MG63 (cell line): ENCODE results near the gene C16orf89. TPM values are rescaled to one million over a fixed set of nuclear protein-coding genes. Genes with fewer than 3 reads are reported as not detected.
"Not testable (repeated sequence)": the region's sequence is repeated elsewhere in the genome, so short reads cannot be mapped to it uniquely, and the experiment has no call there.

Experiments used
- DNase-seq: peaks from one replicate; pipeline ENCODE4 v3.0.0-alpha.2; 2020
- H3K27me3 ChIP-seq: fragments of 250-450 bp; sonication (Bioruptor Pico); 2 replicates; pipeline ENCODE4 v1.5.1; 2020; ENCODE audit warnings: mild to moderate bottlenecking, moderate library complexity
- H3K36me3 ChIP-seq: fragments of 250-450 bp; sonication (Bioruptor Pico); 2 replicates; pipeline ENCODE4 v1.5.1; 2020; ENCODE audit warnings: mild to moderate bottlenecking, moderate library complexity
- H3K4me3 ChIP-seq: fragments of 250-450 bp; sonication (Bioruptor Pico); 2 replicates; pipeline ENCODE4 v1.5.1; 2020; ENCODE audit warnings: mild to moderate bottlenecking, moderate library complexity
- H3K9me3 ChIP-seq: fragments of 250-450 bp; sonication (Bioruptor Pico); 2 replicates; pipeline ENCODE4 v1.5.1; 2020; ENCODE audit warnings: mild to moderate bottlenecking, moderate library complexity
- total RNA-seq: library from RNA; depleted of rRNA; stranded (reverse); fragments of >200 nt; shearing (Covaris generic); gene quantifications from 2 replicates; pipeline ENCODE4 v1.2.3, GENCODE V29; 2014; ENCODE audit warnings: low replicate concordance

Gene C16orf89
- total RNA-seq, 1 experiment from 2014 or later: not detected

- H3K27me3 ChIP-seq: peaks cover 4% of the 10 kb centered on the region
- no peak overlapping the region for H3K4me3 ChIP-seq
- no peaks in the 10 kb centered on the region for H3K36me3 ChIP-seq
- no peaks in the 10 kb centered on the region; the same call in 1 of the 2 replicates for H3K9me3 ChIP-seq
- DNase-seq: no peak
Measured at GRCh38 chr16:5045499-5046115, 20.1 kb downstream of the C16orf89 start.

GRCh38 chr16:5044581-5044980 lies 21.2 kb downstream of the C16orf89 start:
- not testable (repeated sequence) for H3K9me3 ChIP-seq, H3K4me3 ChIP-seq, H3K27me3 ChIP-seq, H3K36me3 ChIP-seq, DNase-seq

GRCh38 chr16:5044011-5044540 lies 21.7 kb downstream of the C16orf89 start:
- Histone ChIP-seq H3K4me3 (no peak overlapping the region), H3K27me3 (no peaks in the 10 kb centered on the region; the same call in 1 of the 2 replicates), H3K9me3 (no peaks in the 10 kb centered on the region; the same call in 1 of the 2 replicates), H3K36me3 (no peaks in the 10 kb centered on the region)
- no peak for DNase-seq

GRCh38 chr16:5042574-5043171 lies 23.1 kb downstream of the C16orf89 start:
- peak; percentile 65 for DNase-seq
- Histone ChIP-seq H3K36me3 (no peaks in the 10 kb centered on the region), H3K4me3 (no peak overlapping the region), H3K27me3 (no peaks in the 10 kb centered on the region; the same call in 1 of the 2 replicates), H3K9me3 (no peaks in the 10 kb centered on the region)

GRCh38 chr16:5041600-5042133 lies 24.1 kb downstream of the C16orf89 start:
- DNase-seq: peak; percentile 73
- no peaks in the 10 kb centered on the region for H3K9me3 ChIP-seq

GRCh38 chr16:5040451-5040850 lies 25.3 kb downstream of the C16orf89 start:
- no peak overlapping the region for H3K4me3 ChIP-seq
- no peak for DNase-seq
- H3K9me3 ChIP-seq: no peaks in the 10 kb centered on the region
- no peaks in the 10 kb centered on the region; the same call in 1 of the 2 replicates for H3K27me3 ChIP-seq
- H3K36me3 ChIP-seq: no peaks in the 10 kb centered on the region

More at GRCh38 chr16:5041600-5042133, 24.1 kb downstream of the C16orf89 start:
- no peaks in the 10 kb centered on the region for H3K36me3 ChIP-seq
- H3K4me3 ChIP-seq: no peak overlapping the region
- no peaks in the 10 kb centered on the region; the same call in 1 of the 2 replicates for H3K27me3 ChIP-seq

GRCh38 chr16:5036228-5037156 lies 29.3 kb downstream of the C16orf89 start:
- DNase-seq: no peak
- Histone ChIP-seq H3K9me3 (no peaks in the 10 kb centered on the region), H3K36me3 (no peaks in the 10 kb centered on the region), H3K27me3 (no peaks in the 10 kb centered on the region; the same call in 1 of the 2 replicates), H3K4me3 (no peak overlapping the region)

- no peaks in the 10 kb centered on the region for H3K36me3 ChIP-seq
- H3K27me3 ChIP-seq: no peaks in the 10 kb centered on the region; the same call in 1 of the 2 replicates
- H3K9me3 ChIP-seq: no peaks in the 10 kb centered on the region
- no peak overlapping the region for H3K4me3 ChIP-seq
- DNase-seq: no peak
Measured at GRCh38 chr16:5035909-5036227, 29.9 kb downstream of the C16orf89 start.

GRCh38 chr16:5034167-5034523 lies 31.6 kb downstream of the C16orf89 start:
- DNase-seq: no peak
- no peaks in the 10 kb centered on the region for H3K36me3 ChIP-seq
- H3K4me3 ChIP-seq: peak overlapping the region; percentile 97
- H3K27me3 ChIP-seq: no peaks in the 10 kb centered on the region
- no peaks in the 10 kb centered on the region for H3K9me3 ChIP-seq

- peak; percentile 84 for DNase-seq
- no peaks in the 10 kb centered on the region for H3K9me3 ChIP-seq
- H3K27me3 ChIP-seq: no peaks in the 10 kb centered on the region
- H3K4me3 ChIP-seq: peak within 1 kb of the TSS; percentile 97
- no peaks in the 10 kb centered on the region for H3K36me3 ChIP-seq
Measured at GRCh38 chr16:5033256-5034166, 32.2 kb downstream of the C16orf89 start, which contains the start of gene NAGPA. TSS of gene NAGPA (minus strand) at chr16:5033935. CDS start at chr16:5033914, 21 bp downstream.

GRCh38 chr16:5032748-5033167 lies 33.0 kb downstream of the C16orf89 start:
- H3K36me3 ChIP-seq: no peaks in the 10 kb centered on the region

GRCh38 chr16:5031601-5032000 lies 34.2 kb downstream of the C16orf89 start:
- Histone ChIP-seq H3K9me3 (no peaks in the 10 kb centered on the region), H3K36me3 (no peaks in the 10 kb centered on the region), H3K4me3 (no peak overlapping the region), H3K27me3 (no peaks in the 10 kb centered on the region)
- no peak for DNase-seq

More at GRCh38 chr16:5032748-5033167, 33.0 kb downstream of the C16orf89 start:
- Histone ChIP-seq H3K4me3 (peak overlapping the region; percentile 97), H3K27me3 (no peaks in the 10 kb centered on the region), H3K9me3 (no peaks in the 10 kb centered on the region)
- DNase-seq: no peak

- no peak for DNase-seq
- Histone ChIP-seq H3K4me3 (no peak overlapping the region), H3K27me3 (no peaks in the 10 kb centered on the region), H3K9me3 (no peaks in the 10 kb centered on the region), H3K36me3 (no peaks in the 10 kb centered on the region)
Measured at GRCh38 chr16:5030251-5030870, 35.4 kb downstream of the C16orf89 start.

GRCh38 chr16:5028950-5029475 lies 36.7 kb downstream of the C16orf89 start:
- Histone ChIP-seq H3K4me3 (no peak overlapping the region), H3K9me3 (no peaks in the 10 kb centered on the region), H3K27me3 (no peaks in the 10 kb centered on the region), H3K36me3 (no peaks in the 10 kb centered on the region)
- no peak for DNase-seq

- Histone ChIP-seq H3K36me3 (no peaks in the 10 kb centered on the region), H3K27me3 (no peaks in the 10 kb centered on the region), H3K9me3 (no peaks in the 10 kb centered on the region), H3K4me3 (no peak overlapping the region)
- DNase-seq: no peak
Measured at GRCh38 chr16:5027575-5028235, 38.1 kb downstream of the C16orf89 start.
